ENCODE results near the gene CCL26. TPM values are rescaled to one million over a fixed set of nuclear protein-coding genes. Genes with fewer than 3 reads are reported as not detected.
"Not testable (repeated sequence)": the region's sequence is repeated elsewhere in the genome, so short reads cannot be mapped to it uniquely, and the experiment has no call there.

Gene CCL26
- total and polyA plus RNA-seq, 4 donors: 0.09 to 0.33 TPM; not detected in 2

- no peak overlapping the region for H3K27ac ChIP-seq (ENCODE audit: low read depth in 1 of 2, low read length in 2 of 2)
- H3K27me3 ChIP-seq (ENCODE audit: control insufficient read depth in 4 of 4, insufficient read depth in 4 of 4, low read length in 3 of 4): no peaks in the 10 kb centered on the region
- 92% methylated on average over 3 of the region's 3 CpGs for WGBS
- no peaks in the 10 kb centered on the region for H3K36me3 ChIP-seq (ENCODE audit: control insufficient read depth in 4 of 4, insufficient read depth in 3 of 4, low read depth in 1 of 4, low read length in 3 of 4)
- TF ChIP-seq ATF3 (IDR thresholded peaks at IDR 0.05): no peak
- no peak for TF ChIP-seq REST (IDR thresholded peaks at IDR 0.05)
- TF ChIP-seq YY1 (IDR thresholded peaks at IDR 0.05): no peak
- TF ChIP-seq CTCF (IDR thresholded peaks at IDR 0.05; ENCODE audit: low read depth, low read length, missing input control): no peak
- no peak for DNase-seq (ENCODE audit: low spot score)
- H3K4me1 ChIP-seq (ENCODE audit: control insufficient read depth in 4 of 4, insufficient read depth in 4 of 4, low read length in 3 of 4): no peaks in the 10 kb centered on the region
- H3K4me3 ChIP-seq (ENCODE audit: low read depth in 1 of 3, low read length in 3 of 3): no peak overlapping the region
- no peaks in the 10 kb centered on the region for H3K9me3 ChIP-seq (ENCODE audit: control insufficient read depth in 4 of 4, low read length in 3 of 4)
- H3K9ac ChIP-seq (ENCODE audit: low read depth in 1 of 2, low read length in 2 of 2): no peak overlapping the region
Measured at GRCh38 chr7:75789361-75789924, 17.4 kb upstream of the CCL26 start.

- not testable (repeated sequence) for H3K9me3 ChIP-seq (ENCODE audit: control insufficient read depth in 4 of 4, low read length in 3 of 4); H3K4me1 ChIP-seq (ENCODE audit: control insufficient read depth in 4 of 4, insufficient read depth in 4 of 4, low read length in 3 of 4); H3K27me3 ChIP-seq (ENCODE audit: control insufficient read depth in 4 of 4, insufficient read depth in 4 of 4, low read length in 3 of 4); DNase-seq (ENCODE audit: low spot score); H3K4me3 ChIP-seq (ENCODE audit: low read depth in 1 of 3, low read length in 3 of 3); H3K9ac ChIP-seq (ENCODE audit: low read depth in 1 of 2, low read length in 2 of 2); H3K36me3 ChIP-seq (ENCODE audit: control insufficient read depth in 4 of 4, insufficient read depth in 3 of 4, low read depth in 1 of 4, low read length in 3 of 4); H3K27ac ChIP-seq (ENCODE audit: low read depth in 1 of 2, low read length in 2 of 2)
- WGBS: 75% methylated on average over 14 of the region's 14 CpGs
Measured at GRCh38 chr7:75788154-75788847, 16.3 kb upstream of the CCL26 start.

- H3K36me3 ChIP-seq (ENCODE audit: control insufficient read depth in 4 of 4, insufficient read depth in 3 of 4, low read depth in 1 of 4, low read length in 3 of 4); H3K27me3 ChIP-seq (ENCODE audit: control insufficient read depth in 4 of 4, insufficient read depth in 4 of 4, low read length in 3 of 4); DNase-seq (ENCODE audit: low spot score); H3K9ac ChIP-seq (ENCODE audit: low read depth in 1 of 2, low read length in 2 of 2); H3K9me3 ChIP-seq (ENCODE audit: control insufficient read depth in 4 of 4, low read length in 3 of 4); H3K27ac ChIP-seq (ENCODE audit: low read depth in 1 of 2, low read length in 2 of 2); H3K4me1 ChIP-seq (ENCODE audit: control insufficient read depth in 4 of 4, insufficient read depth in 4 of 4, low read length in 3 of 4); H3K4me3 ChIP-seq (ENCODE audit: low read depth in 1 of 3, low read length in 3 of 3): not testable (repeated sequence)
- WGBS: 84% methylated on average over 5 of the region's 5 CpGs
Measured at GRCh38 chr7:75783058-75783457, 11.0 kb upstream of the CCL26 start.

- H3K36me3 ChIP-seq (ENCODE audit: control insufficient read depth in 4 of 4, insufficient read depth in 3 of 4, low read depth in 1 of 4, low read length in 3 of 4); H3K9me3 ChIP-seq (ENCODE audit: control insufficient read depth in 4 of 4, low read length in 3 of 4); H3K4me1 ChIP-seq (ENCODE audit: control insufficient read depth in 4 of 4, insufficient read depth in 4 of 4, low read length in 3 of 4); H3K27me3 ChIP-seq (ENCODE audit: control insufficient read depth in 4 of 4, insufficient read depth in 4 of 4, low read length in 3 of 4); H3K9ac ChIP-seq (ENCODE audit: low read depth in 1 of 2, low read length in 2 of 2); H3K4me3 ChIP-seq (ENCODE audit: low read depth in 1 of 3, low read length in 3 of 3); H3K27ac ChIP-seq (ENCODE audit: low read depth in 1 of 2, low read length in 2 of 2); DNase-seq (ENCODE audit: low spot score): not testable (repeated sequence)
- WGBS: 75% methylated on average over 14 of the region's 14 CpGs
Measured at GRCh38 chr7:75780647-75781273, 8.7 kb upstream of the CCL26 start.

- 88% methylated on average over 11 of the region's 11 CpGs for WGBS
- not testable (repeated sequence) for H3K27me3 ChIP-seq (ENCODE audit: control insufficient read depth in 4 of 4, insufficient read depth in 4 of 4, low read length in 3 of 4); H3K9ac ChIP-seq (ENCODE audit: low read depth in 1 of 2, low read length in 2 of 2); H3K36me3 ChIP-seq (ENCODE audit: control insufficient read depth in 4 of 4, insufficient read depth in 3 of 4, low read depth in 1 of 4, low read length in 3 of 4); H3K4me3 ChIP-seq (ENCODE audit: low read depth in 1 of 3, low read length in 3 of 3); H3K27ac ChIP-seq (ENCODE audit: low read depth in 1 of 2, low read length in 2 of 2); DNase-seq (ENCODE audit: low spot score); H3K4me1 ChIP-seq (ENCODE audit: control insufficient read depth in 4 of 4, insufficient read depth in 4 of 4, low read length in 3 of 4); H3K9me3 ChIP-seq (ENCODE audit: control insufficient read depth in 4 of 4, low read length in 3 of 4)
Measured at GRCh38 chr7:75779516-75779915, 7.5 kb upstream of the CCL26 start.

GRCh38 chr7:75779035-75779434 is 7.0 kb upstream of the CCL26 start:
- H3K4me1 ChIP-seq (ENCODE audit: control insufficient read depth in 4 of 4, insufficient read depth in 4 of 4, low read length in 3 of 4); H3K27me3 ChIP-seq (ENCODE audit: control insufficient read depth in 4 of 4, insufficient read depth in 4 of 4, low read length in 3 of 4); H3K9ac ChIP-seq (ENCODE audit: low read depth in 1 of 2, low read length in 2 of 2); H3K4me3 ChIP-seq (ENCODE audit: low read depth in 1 of 3, low read length in 3 of 3); DNase-seq (ENCODE audit: low spot score); H3K27ac ChIP-seq (ENCODE audit: low read depth in 1 of 2, low read length in 2 of 2); H3K9me3 ChIP-seq (ENCODE audit: control insufficient read depth in 4 of 4, low read length in 3 of 4); H3K36me3 ChIP-seq (ENCODE audit: control insufficient read depth in 4 of 4, insufficient read depth in 3 of 4, low read depth in 1 of 4, low read length in 3 of 4): not testable (repeated sequence)
- 74% methylated on average over 11 of the region's 11 CpGs for WGBS

Measured in liver (tissue), 9 donors.